HG02970 (cell line): ENCODE data around the gene METTL9.

Experiments used
- ATAC-seq: cut with Tn5 transposase; IDR thresholded peaks from one replicate; pipeline ENCODE4 v1.9.1; 2021; ENCODE audit warnings: mild to moderate bottlenecking, moderate library complexity, moderate number of reproducible peaks; ENCODE audit not compliant: unreplicated experiment, low FRiP score

The METTL9 gene

DNA sequence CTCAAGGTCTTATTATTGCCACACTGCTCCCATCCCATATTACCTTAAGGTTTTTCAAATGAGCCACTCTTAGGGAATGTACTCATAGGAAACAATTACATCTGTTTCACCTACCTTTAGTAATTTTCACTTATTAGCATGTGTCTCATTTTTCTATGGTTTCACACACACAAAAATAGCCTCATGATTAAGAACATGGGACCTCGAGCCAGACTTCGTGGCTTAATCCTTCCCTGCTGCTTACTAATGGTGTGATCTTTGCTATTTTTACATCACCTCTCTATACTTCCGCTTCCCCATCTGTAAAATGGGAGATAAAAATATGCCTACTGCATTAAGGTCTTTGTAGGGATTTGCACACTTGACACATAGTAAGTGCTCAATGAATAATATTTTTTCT lies 102.9 kb downstream of the METTL9 start:
- ATAC-seq: no peak

GRCh38 chr16:21703156-21703555 lies 103.8 kb downstream of the METTL9 start:
- ATAC-seq: no peak

DNA sequence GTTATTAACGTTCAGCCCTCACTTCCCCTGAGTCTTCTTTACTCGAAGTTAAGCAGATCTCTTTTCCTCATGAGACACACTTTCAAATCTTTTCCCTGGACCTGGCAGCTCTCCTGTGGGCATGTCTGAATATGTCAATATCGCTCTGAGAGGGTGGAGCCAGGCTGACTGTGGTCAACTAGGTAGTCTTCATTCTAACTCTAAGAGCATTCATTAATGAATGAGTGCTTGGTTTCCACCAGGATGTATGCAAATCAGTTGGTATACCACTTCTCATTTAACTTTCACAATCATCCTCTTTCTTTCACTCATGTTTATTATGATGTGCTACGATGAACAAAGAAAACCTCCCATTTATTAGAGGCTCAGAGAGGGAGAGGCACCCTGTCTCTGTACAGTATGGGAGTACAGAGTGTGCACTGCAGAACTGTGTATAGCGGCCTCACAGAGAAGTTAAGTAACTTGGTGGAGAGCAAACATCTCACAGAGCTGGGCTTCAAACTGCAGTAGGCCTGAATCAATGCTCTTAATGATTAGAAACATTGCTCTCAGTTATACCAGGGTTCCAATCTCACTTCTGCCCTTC lies 104.3 kb downstream of the METTL9 start:
- ATAC-seq: no peak

DNA sequence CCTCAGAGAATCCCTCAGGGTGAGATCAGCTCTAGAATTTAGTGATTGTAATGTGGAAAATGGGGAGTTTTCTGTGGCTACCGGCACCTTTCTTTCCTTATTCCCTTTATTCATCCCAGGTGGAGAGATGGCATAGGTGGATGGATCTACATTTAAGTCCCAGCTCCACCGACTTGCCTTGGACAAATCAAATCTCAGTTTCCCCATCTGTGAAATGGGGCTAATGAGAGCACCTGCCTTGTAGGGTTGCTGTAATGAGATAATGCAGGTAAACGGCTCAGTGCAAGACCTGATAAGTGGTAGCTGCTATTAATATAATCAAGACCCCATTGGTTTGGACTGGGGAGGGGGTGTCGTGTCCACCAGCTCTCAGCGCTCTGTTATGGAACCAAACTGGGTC lies 104.9 kb downstream of the METTL9 start:
- ATAC-seq: no peak

- no peak for ATAC-seq
Observed at GRCh38 chr16:21704733-21705132, 105.4 kb downstream of the METTL9 start.
